C4-2B (cell line): ENCODE measurements around the gene MOCOS.

ENCODE experiments used
- H3K27ac ChIP-seq: fragments of 450-650 bp; 2 replicates; pipeline ENCODE4 v1.5.1; 2017
- ZFX ChIP-seq: fragments of 450-650 bp; IDR thresholded peaks from 2 replicates; pipeline ENCODE4 v1.6.1; 2017
- TF ChIP-seq, protein P1 (sequence below): fragments of 450-650 bp; conservative IDR thresholded peaks from 2 replicates; pipeline ENCODE4 v1.5.1; 2017; ENCODE audit warnings: mild to moderate bottlenecking

The MOCOS gene, protein sequence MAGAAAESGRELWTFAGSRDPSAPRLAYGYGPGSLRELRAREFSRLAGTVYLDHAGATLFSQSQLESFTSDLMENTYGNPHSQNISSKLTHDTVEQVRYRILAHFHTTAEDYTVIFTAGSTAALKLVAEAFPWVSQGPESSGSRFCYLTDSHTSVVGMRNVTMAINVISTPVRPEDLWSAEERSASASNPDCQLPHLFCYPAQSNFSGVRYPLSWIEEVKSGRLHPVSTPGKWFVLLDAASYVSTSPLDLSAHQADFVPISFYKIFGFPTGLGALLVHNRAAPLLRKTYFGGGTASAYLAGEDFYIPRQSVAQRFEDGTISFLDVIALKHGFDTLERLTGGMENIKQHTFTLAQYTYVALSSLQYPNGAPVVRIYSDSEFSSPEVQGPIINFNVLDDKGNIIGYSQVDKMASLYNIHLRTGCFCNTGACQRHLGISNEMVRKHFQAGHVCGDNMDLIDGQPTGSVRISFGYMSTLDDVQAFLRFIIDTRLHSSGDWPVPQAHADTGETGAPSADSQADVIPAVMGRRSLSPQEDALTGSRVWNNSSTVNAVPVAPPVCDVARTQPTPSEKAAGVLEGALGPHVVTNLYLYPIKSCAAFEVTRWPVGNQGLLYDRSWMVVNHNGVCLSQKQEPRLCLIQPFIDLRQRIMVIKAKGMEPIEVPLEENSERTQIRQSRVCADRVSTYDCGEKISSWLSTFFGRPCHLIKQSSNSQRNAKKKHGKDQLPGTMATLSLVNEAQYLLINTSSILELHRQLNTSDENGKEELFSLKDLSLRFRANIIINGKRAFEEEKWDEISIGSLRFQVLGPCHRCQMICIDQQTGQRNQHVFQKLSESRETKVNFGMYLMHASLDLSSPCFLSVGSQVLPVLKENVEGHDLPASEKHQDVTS

DNA sequence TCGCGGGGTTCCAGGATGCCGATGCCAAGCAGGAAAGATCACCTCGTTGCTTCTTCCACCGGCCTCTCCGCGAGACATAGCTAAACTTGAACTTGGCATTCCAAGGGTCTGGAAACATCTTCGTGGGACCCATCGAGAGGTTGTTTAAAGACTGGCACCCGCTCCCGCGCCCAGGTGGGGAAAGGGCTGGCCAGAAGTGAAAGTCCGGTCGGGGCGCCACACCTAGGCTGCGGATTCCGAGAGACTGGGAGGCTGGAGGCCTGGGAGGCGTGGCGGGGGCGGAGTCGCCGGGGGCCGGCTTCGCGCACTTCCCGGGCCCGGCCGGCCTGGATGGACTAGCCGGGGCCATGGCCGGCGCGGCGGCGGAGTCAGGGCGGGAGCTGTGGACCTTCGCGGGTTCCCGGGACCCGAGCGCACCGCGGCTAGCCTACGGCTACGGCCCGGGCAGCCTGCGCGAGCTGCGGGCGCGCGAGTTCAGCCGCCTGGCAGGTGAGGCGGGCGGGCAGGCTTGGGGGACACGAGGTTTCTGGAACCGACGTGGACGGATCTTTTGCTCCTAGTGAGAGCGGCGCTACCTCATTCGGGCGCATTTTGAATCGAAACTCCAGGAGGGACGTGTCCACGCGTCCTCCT lies at the start of gene MOCOS:
TSS of gene MOCOS (plus strand) at position 305 of the 633 bp plus-strand sequence. CDS start at position 348, 43 bp downstream.
- TF ChIP-seq ZFX = peak; percentile 61
- TF ChIP-seq, protein P1, sequence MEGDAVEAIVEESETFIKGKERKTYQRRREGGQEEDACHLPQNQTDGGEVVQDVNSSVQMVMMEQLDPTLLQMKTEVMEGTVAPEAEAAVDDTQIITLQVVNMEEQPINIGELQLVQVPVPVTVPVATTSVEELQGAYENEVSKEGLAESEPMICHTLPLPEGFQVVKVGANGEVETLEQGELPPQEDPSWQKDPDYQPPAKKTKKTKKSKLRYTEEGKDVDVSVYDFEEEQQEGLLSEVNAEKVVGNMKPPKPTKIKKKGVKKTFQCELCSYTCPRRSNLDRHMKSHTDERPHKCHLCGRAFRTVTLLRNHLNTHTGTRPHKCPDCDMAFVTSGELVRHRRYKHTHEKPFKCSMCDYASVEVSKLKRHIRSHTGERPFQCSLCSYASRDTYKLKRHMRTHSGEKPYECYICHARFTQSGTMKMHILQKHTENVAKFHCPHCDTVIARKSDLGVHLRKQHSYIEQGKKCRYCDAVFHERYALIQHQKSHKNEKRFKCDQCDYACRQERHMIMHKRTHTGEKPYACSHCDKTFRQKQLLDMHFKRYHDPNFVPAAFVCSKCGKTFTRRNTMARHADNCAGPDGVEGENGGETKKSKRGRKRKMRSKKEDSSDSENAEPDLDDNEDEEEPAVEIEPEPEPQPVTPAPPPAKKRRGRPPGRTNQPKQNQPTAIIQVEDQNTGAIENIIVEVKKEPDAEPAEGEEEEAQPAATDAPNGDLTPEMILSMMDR = no peak
- H3K27ac ChIP-seq = peak within 1 kb of the TSS; percentile 81

DNA sequence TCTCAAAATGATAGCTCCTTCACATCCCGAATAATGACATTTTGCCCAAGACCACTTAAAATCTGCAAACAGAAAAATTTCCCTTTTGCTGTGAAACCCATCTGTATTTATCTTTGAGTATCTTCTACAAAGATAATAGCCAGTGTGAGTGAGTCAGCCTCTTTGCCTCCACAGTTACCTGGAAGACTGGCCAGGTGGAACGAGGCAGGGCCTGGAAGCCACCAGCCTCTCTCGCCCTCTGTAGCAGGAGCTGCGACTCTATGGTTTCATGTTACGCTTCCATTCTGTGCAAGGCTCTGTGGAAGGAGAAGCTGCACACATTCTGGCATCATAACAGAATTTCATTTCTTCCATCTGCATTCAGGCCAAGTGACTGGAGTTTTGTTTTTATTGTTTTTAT lies 48.1 kb upstream of the MOCOS start:
- no peak for TF ChIP-seq ZFX
- TF ChIP-seq, protein P1 = no peak
- H3K27ac ChIP-seq = no peak overlapping the region

DNA sequence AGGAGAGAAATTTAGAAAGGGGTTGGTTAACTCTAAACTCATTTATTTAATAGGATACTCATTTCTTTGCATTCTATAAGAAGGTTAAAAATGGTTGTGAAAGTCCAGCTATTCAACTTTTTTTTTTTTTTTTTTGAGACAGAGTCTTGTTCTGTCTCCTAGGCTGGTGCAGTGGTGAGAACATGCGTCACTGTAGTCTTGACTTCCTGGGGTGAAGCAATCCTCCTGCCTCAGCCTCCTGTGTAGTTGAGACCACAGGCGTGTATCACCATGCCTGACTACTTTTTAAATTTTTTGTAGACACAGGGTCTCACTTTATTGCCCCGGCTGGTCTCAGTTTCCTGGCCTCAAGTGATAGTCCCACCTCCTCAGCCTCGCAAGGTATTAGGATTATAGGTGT lies 45.7 kb upstream of the MOCOS start:
- TF ChIP-seq, protein P1 = no peak
- TF ChIP-seq ZFX = no peak
- no peak overlapping the region for H3K27ac ChIP-seq

DNA sequence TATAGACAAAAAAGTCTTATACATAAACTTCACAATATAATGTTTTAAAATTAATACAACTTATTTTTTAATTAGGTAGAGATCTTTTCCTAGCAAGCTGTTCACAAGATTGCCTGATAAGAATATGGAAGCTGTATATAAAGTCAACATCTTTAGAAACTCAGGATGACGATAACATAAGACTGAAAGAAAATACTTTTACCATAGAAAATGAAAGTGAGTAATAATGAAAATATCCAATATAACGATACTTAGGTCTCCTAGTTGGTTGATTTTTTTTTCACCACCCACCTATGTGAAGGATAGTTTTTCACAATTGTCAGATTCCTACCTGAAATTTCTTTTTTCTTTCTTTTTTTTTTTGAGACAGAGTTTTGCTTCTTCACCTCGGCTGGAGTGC lies 44.5 kb upstream of the MOCOS start:
- no peak for TF ChIP-seq ZFX
- TF ChIP-seq, protein P1 = no peak
- H3K27ac ChIP-seq = no peak overlapping the region

DNA sequence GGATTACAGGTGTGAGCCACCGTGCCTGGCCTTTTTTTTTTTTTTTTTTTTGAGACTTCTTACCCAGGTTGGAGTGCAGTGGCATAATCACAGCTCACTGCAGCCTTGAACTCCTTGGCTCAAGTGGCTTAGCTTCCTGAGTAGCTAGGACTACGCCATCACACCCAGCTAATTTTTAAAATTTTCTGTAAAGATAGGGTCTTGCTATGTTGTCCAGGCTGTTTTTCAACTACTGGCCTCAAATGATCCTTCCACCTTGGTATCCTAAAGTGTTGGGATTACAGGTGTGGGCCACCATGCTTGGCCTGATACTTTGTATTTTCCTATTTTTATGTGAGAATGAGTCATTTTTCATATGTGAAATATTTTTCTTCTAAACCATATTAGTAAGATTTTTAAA lies 43.9 kb upstream of the MOCOS start:
- TF ChIP-seq, protein P1 = no peak
- no peak for TF ChIP-seq ZFX
- no peak overlapping the region for H3K27ac ChIP-seq

DNA sequence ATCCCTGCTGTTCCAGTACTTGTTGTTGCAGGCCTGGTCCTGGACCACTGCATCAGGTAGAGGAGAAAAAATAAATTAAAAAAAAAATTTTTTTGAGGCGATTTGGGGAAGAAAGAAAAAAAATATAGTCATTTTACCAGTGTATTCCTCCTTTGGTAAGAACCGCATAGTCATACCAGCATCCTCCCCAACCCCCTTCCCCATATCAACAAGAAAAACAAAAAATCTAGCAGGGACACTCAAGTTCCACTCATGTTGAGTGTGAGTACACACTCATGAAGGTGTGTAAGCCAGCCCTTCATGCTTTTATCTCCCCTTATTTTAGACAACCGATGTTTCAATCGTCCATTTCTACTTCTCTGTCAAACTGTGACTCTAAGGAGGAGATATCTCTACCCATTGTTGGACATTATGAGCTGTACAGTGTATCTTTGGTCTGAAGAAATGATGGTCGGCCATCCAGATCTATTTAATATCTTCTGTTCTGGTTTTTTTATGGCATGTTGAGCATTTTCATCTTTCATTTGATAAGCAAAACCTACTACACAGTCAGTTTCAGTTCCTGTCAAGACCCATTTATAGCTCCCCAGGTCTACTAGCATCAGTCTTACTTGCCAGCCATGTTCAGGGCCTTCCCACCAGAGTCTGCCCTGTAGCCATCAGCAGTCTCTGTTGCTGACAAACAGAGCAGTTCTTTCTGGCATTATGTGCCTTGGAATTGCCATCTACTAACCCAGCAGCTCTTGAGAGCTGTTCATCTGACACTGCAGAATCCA lies 37.6 kb upstream of the MOCOS start:
- H3K27ac ChIP-seq = no peak overlapping the region
- no peak for TF ChIP-seq ZFX
- TF ChIP-seq, protein P1 = no peak
